Loucy (cell line): ENCODE results near the gene TUBB3.
"Not testable (repeated sequence)": the region's sequence is repeated elsewhere in the genome, so short reads cannot be mapped to it uniquely, and the experiment has no call there.

Experiments used
- H2AFZ ChIP-seq: fragments of 200-600 bp; sonication (generic); 2 replicates; pipeline ENCODE4 v1.6.0; 2016; ENCODE audit warnings: antibody characterized with exemption, mild to moderate bottlenecking, low read length, moderate library complexity
- H3F3A ChIP-seq: fragments of 200-600 bp; 2 replicates; pipeline ENCODE4 v1.6.0; 2016; ENCODE audit warnings: antibody characterized with exemption, low read depth, mild to moderate bottlenecking
- H3K27me3 ChIP-seq: fragments of 200-600 bp; sonication (generic); 2 replicates; pipeline ENCODE4 v1.6.1; 2014; ENCODE audit warnings: low read length, mild to moderate bottlenecking; ENCODE audit not compliant: insufficient read depth, poor library complexity, severe bottlenecking
- H3K36me3 ChIP-seq: fragments of 200-600 bp; sonication (generic); 2 replicates; pipeline ENCODE4 v1.6.1; 2016; ENCODE audit warnings: low read length; ENCODE audit not compliant: insufficient read depth
- H3K4me1 ChIP-seq: fragments of 200-600 bp; sonication (generic); 2 replicates; pipeline ENCODE4 v1.5.1; 2014; ENCODE audit warnings: low read length, mild to moderate bottlenecking; ENCODE audit not compliant: insufficient read depth, poor library complexity, severe bottlenecking
- H3K4me2 ChIP-seq: fragments of 200-600 bp; sonication (generic); 2 replicates; pipeline ENCODE4 v1.6.0; 2014; ENCODE audit warnings: antibody characterized with exemption, low read length, low read depth, mild to moderate bottlenecking; ENCODE audit not compliant: poor library complexity, severe bottlenecking
- H3K4me3 ChIP-seq: fragments of 200-600 bp; sonication (generic); 2 replicates; pipeline ENCODE4 v1.5.1; 2014; ENCODE audit warnings: low read length, mild to moderate bottlenecking, mixed read lengths; ENCODE audit not compliant: poor library complexity, severe bottlenecking
- H3K79me2 ChIP-seq: fragments of 200-600 bp; sonication (generic); 2 replicates; pipeline ENCODE4 v1.6.1; 2014; ENCODE audit warnings: low read length; ENCODE audit not compliant: insufficient read depth
- H3K9ac ChIP-seq: fragments of 200-600 bp; sonication (generic); 2 replicates; pipeline ENCODE4 v1.6.0; 2014; ENCODE audit warnings: mild to moderate bottlenecking, low read depth, low read length, moderate library complexity; ENCODE audit not compliant: poor library complexity, severe bottlenecking
- H3K9me2 ChIP-seq: fragments of 200-600 bp; sonication (generic); replicated peaks from 2 replicates; pipeline ENCODE4 v1.6.1; 2016; ENCODE audit warnings: low read depth, low read length, mixed read lengths
- H3K9me3 ChIP-seq: fragments of 200-600 bp; sonication (generic); 2 replicates; pipeline ENCODE4 v1.6.1; 2014; ENCODE audit warnings: mild to moderate bottlenecking, antibody characterized with exemption, low read length, low read depth; ENCODE audit not compliant: insufficient read depth
- H4K20me1 ChIP-seq: fragments of 200-600 bp; sonication (generic); 2 replicates; pipeline ENCODE4 v1.6.0; 2014; ENCODE audit warnings: antibody characterized with exemption, low read length, mild to moderate bottlenecking; ENCODE audit not compliant: insufficient read depth, poor library complexity, severe bottlenecking
- EZH2phosphoT487 ChIP-seq: fragments of 200-600 bp; IDR thresholded peaks from 2 replicates; pipeline ENCODE4 v1.6.1; 2018; ENCODE audit warnings: antibody characterized with exemption, mild to moderate bottlenecking, moderate library complexity, borderline replicate concordance
- TF ChIP-seq, protein P1 (sequence below): fragments of 200-600 bp; sonication (generic); conservative IDR thresholded peaks from 2 replicates; pipeline ENCODE4 v1.5.1; 2014; ENCODE audit warnings: mild to moderate bottlenecking, antibody characterized with exemption, low read length

TUBB3 gene

DNA sequence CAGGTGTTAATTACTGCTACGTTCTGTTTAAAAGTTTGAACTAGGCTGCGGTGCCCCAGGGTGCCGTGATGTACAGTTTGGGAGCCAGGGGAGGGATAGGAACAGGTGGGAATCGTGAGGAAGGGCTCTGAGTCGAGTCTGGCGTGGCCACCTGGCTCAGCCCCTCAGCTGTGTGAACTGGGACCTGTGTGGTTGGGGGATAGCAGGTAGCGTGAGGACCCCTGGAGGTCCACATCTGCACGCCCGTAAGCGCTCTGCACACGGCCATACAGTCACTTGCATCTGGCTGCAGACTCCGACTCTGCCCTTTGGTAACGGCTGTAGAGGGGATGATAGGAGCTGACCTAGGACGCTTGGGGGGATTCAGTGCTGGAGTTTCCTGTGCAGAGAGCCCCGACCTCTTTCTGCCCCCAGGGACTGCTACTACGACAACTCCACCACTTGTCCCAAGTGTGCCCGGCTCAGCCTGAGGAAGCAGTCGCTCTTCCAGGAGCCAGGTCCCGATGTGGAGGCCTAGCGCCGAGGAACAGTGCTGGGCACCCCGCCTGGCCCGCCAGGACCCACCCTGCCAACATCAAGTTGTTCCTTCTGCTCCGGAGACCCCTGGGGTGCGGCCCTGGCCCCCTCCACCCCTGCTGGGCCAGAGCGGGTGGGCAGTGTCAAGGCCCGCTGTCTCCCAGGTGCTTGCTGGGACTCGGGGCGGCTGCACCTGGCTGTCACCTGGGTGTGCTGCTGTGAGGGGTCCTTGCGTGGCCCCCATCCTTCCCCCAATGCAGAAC is 42.5 kb downstream of the TUBB3 start:
- Histone ChIP-seq H3F3A (no peaks in the 10 kb centered on the region), H3K9me2 (no peaks in the 10 kb centered on the region), H3K79me2 (no peaks in the 10 kb centered on the region), H3K4me2 (no peak overlapping the region), H4K20me1 (no peaks in the 10 kb centered on the region), H3K36me3 (no peaks in the 10 kb centered on the region), H3K4me3 (no peak overlapping the region), H2AFZ (no peak overlapping the region), H3K9ac (no peak overlapping the region), H3K27me3 (no peaks in the 10 kb centered on the region), H3K9me3 (no peaks in the 10 kb centered on the region), H3K4me1 (no peaks in the 10 kb centered on the region)
- TF ChIP-seq EZH2phosphoT487, result no peak
- TF ChIP-seq, protein P1, sequence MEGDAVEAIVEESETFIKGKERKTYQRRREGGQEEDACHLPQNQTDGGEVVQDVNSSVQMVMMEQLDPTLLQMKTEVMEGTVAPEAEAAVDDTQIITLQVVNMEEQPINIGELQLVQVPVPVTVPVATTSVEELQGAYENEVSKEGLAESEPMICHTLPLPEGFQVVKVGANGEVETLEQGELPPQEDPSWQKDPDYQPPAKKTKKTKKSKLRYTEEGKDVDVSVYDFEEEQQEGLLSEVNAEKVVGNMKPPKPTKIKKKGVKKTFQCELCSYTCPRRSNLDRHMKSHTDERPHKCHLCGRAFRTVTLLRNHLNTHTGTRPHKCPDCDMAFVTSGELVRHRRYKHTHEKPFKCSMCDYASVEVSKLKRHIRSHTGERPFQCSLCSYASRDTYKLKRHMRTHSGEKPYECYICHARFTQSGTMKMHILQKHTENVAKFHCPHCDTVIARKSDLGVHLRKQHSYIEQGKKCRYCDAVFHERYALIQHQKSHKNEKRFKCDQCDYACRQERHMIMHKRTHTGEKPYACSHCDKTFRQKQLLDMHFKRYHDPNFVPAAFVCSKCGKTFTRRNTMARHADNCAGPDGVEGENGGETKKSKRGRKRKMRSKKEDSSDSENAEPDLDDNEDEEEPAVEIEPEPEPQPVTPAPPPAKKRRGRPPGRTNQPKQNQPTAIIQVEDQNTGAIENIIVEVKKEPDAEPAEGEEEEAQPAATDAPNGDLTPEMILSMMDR, result no peak

DNA sequence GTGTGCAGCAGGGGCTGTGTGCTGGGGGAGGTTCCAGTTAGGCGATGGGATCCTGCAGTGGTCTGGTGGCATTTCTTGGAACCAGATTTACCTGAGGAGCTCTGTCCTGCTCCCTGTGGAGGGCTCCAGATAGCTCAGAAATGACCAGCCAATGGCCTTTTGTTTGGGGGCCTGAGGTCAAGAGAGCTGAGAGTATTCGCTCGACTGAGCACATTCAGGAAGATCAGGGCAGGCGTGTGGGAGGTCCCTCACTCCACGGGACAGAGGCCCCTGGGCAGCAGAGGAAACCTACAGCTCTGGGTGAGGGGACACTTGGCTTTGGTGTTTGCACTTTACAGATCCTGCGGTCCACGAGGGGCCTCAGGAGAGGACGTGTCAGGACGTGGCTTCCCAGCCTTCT is 43.6 kb downstream of the TUBB3 start:
- Histone ChIP-seq H3K27me3 (no peaks in the 10 kb centered on the region), H3K9me2 (no peaks in the 10 kb centered on the region), H3K79me2 (peaks cover 9% of the 10 kb centered on the region), H3F3A (no peaks in the 10 kb centered on the region), H3K36me3 (no peaks in the 10 kb centered on the region), H3K4me3 (no peak overlapping the region), H3K9ac (no peak overlapping the region), H3K4me2 (no peak overlapping the region), H3K4me1 (peaks cover 9% of the 10 kb centered on the region), H3K9me3 (no peaks in the 10 kb centered on the region), H2AFZ (no peak overlapping the region), H4K20me1 (no peaks in the 10 kb centered on the region)
- no peak for TF ChIP-seq EZH2phosphoT487
- TF ChIP-seq, protein P1, result no peak

DNA sequence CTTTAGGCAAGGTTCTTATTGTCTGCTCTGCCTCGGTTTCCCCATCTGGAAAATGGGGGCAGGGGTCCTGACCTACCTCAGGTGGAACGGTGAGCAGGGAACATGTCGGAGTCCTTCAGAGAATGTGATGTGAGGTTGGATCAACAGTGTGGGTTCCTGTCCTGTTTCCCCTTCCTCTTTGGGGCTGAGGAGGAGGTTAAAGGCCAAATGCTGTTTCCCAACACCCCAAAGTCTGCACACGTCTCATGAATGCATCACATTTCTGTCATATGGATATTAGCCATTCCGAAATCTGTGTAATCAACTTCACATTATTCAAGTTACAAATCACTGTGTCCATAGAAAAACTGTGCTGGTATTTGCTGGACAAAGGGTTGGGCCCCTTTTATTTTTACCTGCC is 44.3 kb downstream of the TUBB3 start:
- H3K36me3 ChIP-seq, H3K9ac ChIP-seq, H3K9me3 ChIP-seq, H3K4me3 ChIP-seq, H4K20me1 ChIP-seq, H3K27me3 ChIP-seq, H3K4me2 ChIP-seq, H2AFZ ChIP-seq, H3F3A ChIP-seq, H3K9me2 ChIP-seq: not testable (repeated sequence)
- Histone ChIP-seq H3K79me2 (peaks cover 13% of the 10 kb centered on the region), H3K4me1 (peaks cover 13% of the 10 kb centered on the region)

DNA sequence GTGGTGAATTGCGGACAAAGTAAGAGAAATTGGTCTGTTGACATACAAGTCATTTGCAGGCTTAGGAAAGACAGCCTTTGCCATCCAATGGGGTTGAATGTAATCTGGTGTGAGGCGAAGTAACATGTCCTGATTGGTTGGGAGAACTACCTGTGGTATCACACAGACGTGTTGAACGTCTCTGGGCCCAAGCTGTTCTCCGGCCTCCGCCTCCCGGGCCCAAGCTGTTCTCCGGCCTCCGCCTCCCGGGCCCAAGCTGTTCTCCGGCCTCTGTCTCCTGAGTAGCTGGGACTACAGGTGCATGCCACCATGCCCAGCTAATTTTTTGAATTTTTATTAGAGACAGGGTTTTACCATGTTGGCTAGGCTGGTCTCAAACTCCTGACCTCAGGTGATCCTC is 44.9 kb downstream of the TUBB3 start:
- H3K4me1 ChIP-seq, result peaks cover 13% of the 10 kb centered on the region
- H3K9me3 ChIP-seq, H3F3A ChIP-seq, H3K36me3 ChIP-seq, H3K27me3 ChIP-seq, H3K9me2 ChIP-seq, H3K9ac ChIP-seq, H2AFZ ChIP-seq, H3K4me3 ChIP-seq, H4K20me1 ChIP-seq, H3K4me2 ChIP-seq: not testable (repeated sequence)
- peaks cover 16% of the 10 kb centered on the region for H3K79me2 ChIP-seq
